H1 (cell line): Measurements from ENCODE around the gene PDGFRA. TPM values are rescaled to one million over a fixed set of nuclear protein-coding genes. Genes with fewer than 3 reads are reported as not detected.

Experiments used
- EZH2 ChIP-seq: fragments of 200-600 bp; sonication (generic); IDR thresholded peaks from 2 replicates; pipeline ENCODE4 v1.7.1; 2012; ENCODE audit warnings: low read depth, mild to moderate bottlenecking, moderate library complexity, low read length, inconsistent platforms; ENCODE audit not compliant: severe bottlenecking
- polyA plus RNA-seq, 7 experiments: library from polyadenylated mRNA; depleted of rRNA in 3 of 7; stranded (reverse) in 5 of 7; unstranded in 2 of 7; fragments of >200 nt in 5 of 7; fragments of 200-250 nt in 2 of 7; gene quantifications; 1 replicate in 5 of 7; 2 replicates in 1 of 7; 4 replicates in 1 of 7; pipeline versions ENCODE4 v1.2.1 to v1.2.3, GENCODE V29; 2011 to 2013; ENCODE audit warnings: missing spikeins in 2 of 7, mixed read lengths in 2 of 7
- total RNA-seq: library from RNA; stranded (reverse); fragmentation: NEBNext Ultra II Directional; extraction: Animal tissue kit (Norgen Biotek cat#: 25700); gene quantifications from 2 replicates; pipeline ENCODE4 v1.2.1, GENCODE V29; 2021
- TF ChIP-seq, protein P1 (sequence below): fragments of 300-600 bp; sonication (generic); IDR thresholded peaks from 2 replicates; pipeline ENCODE4 v1.7.1; 2012; ENCODE audit warnings: low read length, moderate library complexity, mild to moderate bottlenecking, inconsistent platforms; ENCODE audit not compliant: insufficient replicate concordance
- TF ChIP-seq, protein P2 (sequence below): IDR thresholded peaks from 2 replicates; pipeline ENCODE4 v1.6.1; 2012; ENCODE audit warnings: low read length, inconsistent platforms
- TF ChIP-seq, protein P3 (sequence below), 3 experiments: IDR thresholded peaks; 1 replicate in 2 of 3; 2 replicates in 1 of 3; pipeline versions ENCODE4 v1.5.1 to v1.6.1; 2011; ENCODE audit warnings: low read length in 3 of 3, mild to moderate bottlenecking in 3 of 3, inconsistent platforms in 2 of 3, low read depth in 1 of 3, moderate library complexity in 1 of 3; ENCODE audit not compliant: insufficient read depth in 1 of 3; ENCODE audit errors: control extremely low read depth in 1 of 3

The PDGFRA gene
- total and polyA plus RNA-seq, 2 of the 8 experiments (the other 6 are each of a cell fraction or from before 2014, with no cell fraction given): 1.4 to 3.4 TPM

DNA sequence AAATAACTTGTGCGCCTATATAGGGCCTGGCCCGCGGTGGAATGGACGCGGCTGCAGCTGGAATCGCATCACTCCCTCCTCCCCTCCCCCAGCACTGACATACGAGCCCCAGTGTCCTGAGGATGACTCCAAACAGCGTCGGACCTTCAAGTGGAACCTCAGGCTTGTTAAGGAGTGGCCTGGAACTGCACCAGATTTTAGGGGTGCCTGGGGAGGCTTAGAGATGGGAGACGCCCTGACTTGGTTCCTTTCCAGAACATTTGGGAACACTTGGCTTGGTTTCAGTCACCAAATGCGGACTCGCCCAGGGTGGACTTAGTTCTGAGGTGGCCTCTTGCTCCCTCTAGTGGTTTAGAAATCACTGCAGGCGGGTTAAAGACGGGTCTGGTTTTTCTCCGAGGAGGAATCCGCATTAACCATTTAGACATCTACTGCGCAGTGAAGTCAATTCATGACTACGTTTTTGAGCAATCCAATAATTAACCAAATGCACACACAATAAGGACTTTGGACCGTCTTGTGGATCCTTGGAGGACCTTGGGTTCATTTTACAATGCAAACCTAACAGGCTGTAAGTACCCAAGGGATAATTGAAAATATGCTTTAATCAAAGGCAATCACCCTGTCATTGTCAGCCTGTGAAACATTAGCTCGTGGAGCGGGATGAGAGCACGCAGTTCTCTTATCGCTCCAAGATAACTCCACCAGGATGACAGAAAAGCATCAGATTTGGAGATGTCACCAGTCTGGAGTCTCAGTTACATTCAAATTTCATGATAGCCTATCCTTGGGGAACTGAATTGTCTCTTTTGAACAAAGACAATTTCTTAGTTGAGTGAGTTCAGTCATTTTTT lies 11.2 kb upstream of the PDGFRA start (continued):
- TF ChIP-seq, protein P1, sequence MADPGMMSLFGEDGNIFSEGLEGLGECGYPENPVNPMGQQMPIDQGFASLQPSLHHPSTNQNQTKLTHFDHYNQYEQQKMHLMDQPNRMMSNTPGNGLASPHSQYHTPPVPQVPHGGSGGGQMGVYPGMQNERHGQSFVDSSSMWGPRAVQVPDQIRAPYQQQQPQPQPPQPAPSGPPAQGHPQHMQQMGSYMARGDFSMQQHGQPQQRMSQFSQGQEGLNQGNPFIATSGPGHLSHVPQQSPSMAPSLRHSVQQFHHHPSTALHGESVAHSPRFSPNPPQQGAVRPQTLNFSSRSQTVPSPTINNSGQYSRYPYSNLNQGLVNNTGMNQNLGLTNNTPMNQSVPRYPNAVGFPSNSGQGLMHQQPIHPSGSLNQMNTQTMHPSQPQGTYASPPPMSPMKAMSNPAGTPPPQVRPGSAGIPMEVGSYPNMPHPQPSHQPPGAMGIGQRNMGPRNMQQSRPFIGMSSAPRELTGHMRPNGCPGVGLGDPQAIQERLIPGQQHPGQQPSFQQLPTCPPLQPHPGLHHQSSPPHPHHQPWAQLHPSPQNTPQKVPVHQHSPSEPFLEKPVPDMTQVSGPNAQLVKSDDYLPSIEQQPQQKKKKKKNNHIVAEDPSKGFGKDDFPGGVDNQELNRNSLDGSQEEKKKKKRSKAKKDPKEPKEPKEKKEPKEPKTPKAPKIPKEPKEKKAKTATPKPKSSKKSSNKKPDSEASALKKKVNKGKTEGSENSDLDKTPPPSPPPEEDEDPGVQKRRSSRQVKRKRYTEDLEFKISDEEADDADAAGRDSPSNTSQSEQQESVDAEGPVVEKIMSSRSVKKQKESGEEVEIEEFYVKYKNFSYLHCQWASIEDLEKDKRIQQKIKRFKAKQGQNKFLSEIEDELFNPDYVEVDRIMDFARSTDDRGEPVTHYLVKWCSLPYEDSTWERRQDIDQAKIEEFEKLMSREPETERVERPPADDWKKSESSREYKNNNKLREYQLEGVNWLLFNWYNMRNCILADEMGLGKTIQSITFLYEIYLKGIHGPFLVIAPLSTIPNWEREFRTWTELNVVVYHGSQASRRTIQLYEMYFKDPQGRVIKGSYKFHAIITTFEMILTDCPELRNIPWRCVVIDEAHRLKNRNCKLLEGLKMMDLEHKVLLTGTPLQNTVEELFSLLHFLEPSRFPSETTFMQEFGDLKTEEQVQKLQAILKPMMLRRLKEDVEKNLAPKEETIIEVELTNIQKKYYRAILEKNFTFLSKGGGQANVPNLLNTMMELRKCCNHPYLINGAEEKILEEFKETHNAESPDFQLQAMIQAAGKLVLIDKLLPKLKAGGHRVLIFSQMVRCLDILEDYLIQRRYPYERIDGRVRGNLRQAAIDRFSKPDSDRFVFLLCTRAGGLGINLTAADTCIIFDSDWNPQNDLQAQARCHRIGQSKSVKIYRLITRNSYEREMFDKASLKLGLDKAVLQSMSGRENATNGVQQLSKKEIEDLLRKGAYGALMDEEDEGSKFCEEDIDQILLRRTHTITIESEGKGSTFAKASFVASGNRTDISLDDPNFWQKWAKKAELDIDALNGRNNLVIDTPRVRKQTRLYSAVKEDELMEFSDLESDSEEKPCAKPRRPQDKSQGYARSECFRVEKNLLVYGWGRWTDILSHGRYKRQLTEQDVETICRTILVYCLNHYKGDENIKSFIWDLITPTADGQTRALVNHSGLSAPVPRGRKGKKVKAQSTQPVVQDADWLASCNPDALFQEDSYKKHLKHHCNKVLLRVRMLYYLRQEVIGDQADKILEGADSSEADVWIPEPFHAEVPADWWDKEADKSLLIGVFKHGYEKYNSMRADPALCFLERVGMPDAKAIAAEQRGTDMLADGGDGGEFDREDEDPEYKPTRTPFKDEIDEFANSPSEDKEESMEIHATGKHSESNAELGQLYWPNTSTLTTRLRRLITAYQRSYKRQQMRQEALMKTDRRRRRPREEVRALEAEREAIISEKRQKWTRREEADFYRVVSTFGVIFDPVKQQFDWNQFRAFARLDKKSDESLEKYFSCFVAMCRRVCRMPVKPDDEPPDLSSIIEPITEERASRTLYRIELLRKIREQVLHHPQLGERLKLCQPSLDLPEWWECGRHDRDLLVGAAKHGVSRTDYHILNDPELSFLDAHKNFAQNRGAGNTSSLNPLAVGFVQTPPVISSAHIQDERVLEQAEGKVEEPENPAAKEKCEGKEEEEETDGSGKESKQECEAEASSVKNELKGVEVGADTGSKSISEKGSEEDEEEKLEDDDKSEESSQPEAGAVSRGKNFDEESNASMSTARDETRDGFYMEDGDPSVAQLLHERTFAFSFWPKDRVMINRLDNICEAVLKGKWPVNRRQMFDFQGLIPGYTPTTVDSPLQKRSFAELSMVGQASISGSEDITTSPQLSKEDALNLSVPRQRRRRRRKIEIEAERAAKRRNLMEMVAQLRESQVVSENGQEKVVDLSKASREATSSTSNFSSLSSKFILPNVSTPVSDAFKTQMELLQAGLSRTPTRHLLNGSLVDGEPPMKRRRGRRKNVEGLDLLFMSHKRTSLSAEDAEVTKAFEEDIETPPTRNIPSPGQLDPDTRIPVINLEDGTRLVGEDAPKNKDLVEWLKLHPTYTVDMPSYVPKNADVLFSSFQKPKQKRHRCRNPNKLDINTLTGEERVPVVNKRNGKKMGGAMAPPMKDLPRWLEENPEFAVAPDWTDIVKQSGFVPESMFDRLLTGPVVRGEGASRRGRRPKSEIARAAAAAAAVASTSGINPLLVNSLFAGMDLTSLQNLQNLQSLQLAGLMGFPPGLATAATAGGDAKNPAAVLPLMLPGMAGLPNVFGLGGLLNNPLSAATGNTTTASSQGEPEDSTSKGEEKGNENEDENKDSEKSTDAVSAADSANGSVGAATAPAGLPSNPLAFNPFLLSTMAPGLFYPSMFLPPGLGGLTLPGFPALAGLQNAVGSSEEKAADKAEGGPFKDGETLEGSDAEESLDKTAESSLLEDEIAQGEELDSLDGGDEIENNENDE: no peak
- TF ChIP-seq EZH2: peak; percentile 38
- TF ChIP-seq, protein P2, sequence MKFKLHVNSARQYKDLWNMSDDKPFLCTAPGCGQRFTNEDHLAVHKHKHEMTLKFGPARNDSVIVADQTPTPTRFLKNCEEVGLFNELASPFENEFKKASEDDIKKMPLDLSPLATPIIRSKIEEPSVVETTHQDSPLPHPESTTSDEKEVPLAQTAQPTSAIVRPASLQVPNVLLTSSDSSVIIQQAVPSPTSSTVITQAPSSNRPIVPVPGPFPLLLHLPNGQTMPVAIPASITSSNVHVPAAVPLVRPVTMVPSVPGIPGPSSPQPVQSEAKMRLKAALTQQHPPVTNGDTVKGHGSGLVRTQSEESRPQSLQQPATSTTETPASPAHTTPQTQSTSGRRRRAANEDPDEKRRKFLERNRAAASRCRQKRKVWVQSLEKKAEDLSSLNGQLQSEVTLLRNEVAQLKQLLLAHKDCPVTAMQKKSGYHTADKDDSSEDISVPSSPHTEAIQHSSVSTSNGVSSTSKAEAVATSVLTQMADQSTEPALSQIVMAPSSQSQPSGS: no peak
- TF ChIP-seq, protein P3, sequence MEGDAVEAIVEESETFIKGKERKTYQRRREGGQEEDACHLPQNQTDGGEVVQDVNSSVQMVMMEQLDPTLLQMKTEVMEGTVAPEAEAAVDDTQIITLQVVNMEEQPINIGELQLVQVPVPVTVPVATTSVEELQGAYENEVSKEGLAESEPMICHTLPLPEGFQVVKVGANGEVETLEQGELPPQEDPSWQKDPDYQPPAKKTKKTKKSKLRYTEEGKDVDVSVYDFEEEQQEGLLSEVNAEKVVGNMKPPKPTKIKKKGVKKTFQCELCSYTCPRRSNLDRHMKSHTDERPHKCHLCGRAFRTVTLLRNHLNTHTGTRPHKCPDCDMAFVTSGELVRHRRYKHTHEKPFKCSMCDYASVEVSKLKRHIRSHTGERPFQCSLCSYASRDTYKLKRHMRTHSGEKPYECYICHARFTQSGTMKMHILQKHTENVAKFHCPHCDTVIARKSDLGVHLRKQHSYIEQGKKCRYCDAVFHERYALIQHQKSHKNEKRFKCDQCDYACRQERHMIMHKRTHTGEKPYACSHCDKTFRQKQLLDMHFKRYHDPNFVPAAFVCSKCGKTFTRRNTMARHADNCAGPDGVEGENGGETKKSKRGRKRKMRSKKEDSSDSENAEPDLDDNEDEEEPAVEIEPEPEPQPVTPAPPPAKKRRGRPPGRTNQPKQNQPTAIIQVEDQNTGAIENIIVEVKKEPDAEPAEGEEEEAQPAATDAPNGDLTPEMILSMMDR (IDR thresholded peaks at IDR 0.05; ENCODE audit: control extremely low read depth in 1 of 3, insufficient read depth in 1 of 3, low read depth in 1 of 3, low read length in 3 of 3): peak; percentile 58 to 86 (median 83)
